Endothelial cell of umbilical vein (primary cell): Measurements from ENCODE around the gene LYPD4. TPM values are rescaled to one million over a fixed set of nuclear protein-coding genes. Genes with fewer than 3 reads are reported as not detected.

Experiments
- BruUV-seq: library from RNA; stranded (reverse); fragments of 400-500 nt; replicated peaks from 2 replicates; lab custom pipeline; 2021; lab: Mats Ljungman, UMichigan
- CTCF ChIA-PET: fragments of 300-600, 350-600 bp; sonication (Branson Sonifier 250); formaldehyde crosslinking; loops from one replicate; lab custom pipeline; 2021; ENCODE audit warnings: antibody characterized with exemption, inconsistent platforms; lab: Charles Lee
- POLR2A ChIA-PET: fragments of 300-600, 350-600 bp; sonication (Branson Sonifier 250); formaldehyde crosslinking; loops from one replicate; lab custom pipeline; 2021; ENCODE audit warnings: antibody characterized with exemption, inconsistent platforms; lab: Charles Lee
- DNase-seq: peaks from one replicate; pipeline ENCODE4 v3.0.0-alpha.2; 2011; ENCODE audit warnings: low read depth, low spot score
- FAIRE-seq: peaks from 2 replicates; lab custom pipeline; 2011; peaks lifted over from hg19 to GRCh38; lab: Jason Lieb, UNC
- H2AFZ ChIP-seq: 2 replicates; pipeline ENCODE4 v1.6.0; 2012; ENCODE audit warnings: low read depth, low read length, control low read depth, inconsistent platforms
- H3K27ac ChIP-seq: 2 replicates; pipeline ENCODE4 v1.5.1; 2011; ENCODE audit warnings: low read depth, mild to moderate bottlenecking, control low read depth, low read length, moderate library complexity; ENCODE audit not compliant: insufficient read depth
- H3K27me3 ChIP-seq, 2 experiments: 2 replicates each; pipeline versions ENCODE4 v1.6.0 to v1.6.1; 2011; ENCODE audit warnings: low read length in 2 of 2, mixed read lengths in 1 of 2; ENCODE audit not compliant: control insufficient read depth in 2 of 2, insufficient read depth in 2 of 2
- H3K36me3 ChIP-seq, 2 experiments: 2 replicates in 1 of 2; 3 replicates in 1 of 2; pipeline ENCODE4 v1.5.1; 2011; ENCODE audit warnings: low read length in 2 of 2, mild to moderate bottlenecking in 1 of 2, moderate library complexity in 1 of 2; ENCODE audit not compliant: control insufficient read depth in 2 of 2, insufficient read depth in 2 of 2; ENCODE audit errors: extremely low read depth in 1 of 2
- H3K4me1 ChIP-seq: 3 replicates; pipeline ENCODE4 v1.5.1; 2011; ENCODE audit warnings: mild to moderate bottlenecking, low read length; ENCODE audit not compliant: control insufficient read depth, insufficient read depth; ENCODE audit errors: extremely low read depth
- H3K4me2 ChIP-seq: 2 replicates; pipeline ENCODE4 v1.6.1; 2011; ENCODE audit warnings: low read length, control low read depth, mixed read lengths; ENCODE audit not compliant: insufficient read depth
- H3K4me3 ChIP-seq, 3 experiments: fragments of 200-600 bp in 1 of 3; sonication (generic), shearing (Covaris generic) in 1 of 3; replicated peaks in 1 of 3; 2 replicates each; pipeline ENCODE4 v1.5.1; 2011 to 2016; ENCODE audit warnings: control low read depth in 3 of 3, low read length in 3 of 3, mild to moderate bottlenecking in 2 of 3, inconsistent platforms in 1 of 3, low read depth in 1 of 3, moderate library complexity in 1 of 3; ENCODE audit not compliant: insufficient read depth in 1 of 3
- H3K79me2 ChIP-seq: 2 replicates; pipeline ENCODE4 v1.6.0; 2012; ENCODE audit warnings: low read length, inconsistent platforms; ENCODE audit not compliant: control insufficient read depth, insufficient read depth
- H3K9ac ChIP-seq: replicated peaks from 2 replicates; pipeline ENCODE3; 2011; ENCODE audit warnings: low read length, control low read depth; ENCODE audit not compliant: insufficient read depth; ENCODE audit errors: extremely low read depth
- H3K9me1 ChIP-seq: replicated peaks from 3 replicates; pipeline ENCODE4 v1.6.0; 2011; ENCODE audit warnings: mild to moderate bottlenecking, low read length; ENCODE audit not compliant: control insufficient read depth, insufficient read depth; ENCODE audit errors: extremely low read depth
- H3K9me3 ChIP-seq: replicated peaks from 2 replicates; pipeline ENCODE4 v1.5.1; 2012; ENCODE audit warnings: low read length, inconsistent platforms; ENCODE audit not compliant: control insufficient read depth, insufficient read depth
- H4K20me1 ChIP-seq: replicated peaks from 2 replicates; pipeline ENCODE3; 2011; ENCODE audit warnings: mild to moderate bottlenecking, low read length; ENCODE audit not compliant: control insufficient read depth, insufficient read depth; ENCODE audit errors: extremely low read depth
- EZH2 ChIP-seq: IDR thresholded peaks from 2 replicates; pipeline ENCODE4 v1.6.1; 2012; ENCODE audit warnings: borderline replicate concordance, low read depth, mild to moderate bottlenecking, moderate library complexity, low read length, inconsistent platforms; ENCODE audit not compliant: severe bottlenecking
- FOS ChIP-seq: IDR thresholded peaks from 2 replicates; pipeline ENCODE4 v1.6.1; 2011; ENCODE audit warnings: mild to moderate bottlenecking, low read length, moderate library complexity, borderline replicate concordance; ENCODE audit not compliant: insufficient read depth
- GATA2 ChIP-seq: IDR thresholded peaks from 2 replicates; pipeline ENCODE4 v1.7.0; 2011; ENCODE audit warnings: low read depth, mild to moderate bottlenecking, moderate library complexity, mixed read lengths, low read length; ENCODE audit not compliant: insufficient read length, insufficient read depth
- MAX ChIP-seq: IDR thresholded peaks from 2 replicates; pipeline ENCODE4 v1.6.1; 2011; ENCODE audit not compliant: insufficient read depth, insufficient read length
- MYC ChIP-seq: IDR thresholded peaks from one replicate; pipeline ENCODE4 v1.6.1; 2011; ENCODE audit warnings: mild to moderate bottlenecking, low read depth, low read length
- POLR2A ChIP-seq: IDR thresholded peaks from 2 replicates; pipeline ENCODE4 v1.6.1; 2012; ENCODE audit warnings: low read depth, mild to moderate bottlenecking, control low read depth, low read length
- POLR2AphosphoS5 ChIP-seq: IDR thresholded peaks from 2 replicates; pipeline ENCODE4 v1.6.1; 2012; ENCODE audit warnings: low read depth, mild to moderate bottlenecking, control low read depth, low read length, moderate library complexity; ENCODE audit not compliant: insufficient read depth
- dilution Hi-C: fragments of 300-500 bp; cut with MboI; formaldehyde crosslinking; loops from one replicate; pipeline ENCODE4 v1.15.0; 2019; ENCODE audit warnings: low sequenced_read_pairs; ENCODE audit not compliant: extremely low pct_ligation_motif_present
- intact Hi-C: fragments of 100-400 bp; cut with micrococcal nuclease; formaldehyde crosslinking; loops from one replicate; pipeline ENCODE4 v1.10.0; 2022
- polyA plus RNA-seq, 4 experiments: library from polyadenylated mRNA; depleted of rRNA in 3 of 4; stranded (reverse) in 3 of 4; unstranded in 1 of 4; fragments of >200 nt; gene quantifications; 2 replicates each; pipeline versions ENCODE4 v1.2.1 to v1.2.3, GENCODE V29; 2011 to 2012; ENCODE audit warnings: missing spikeins in 1 of 4
- total RNA-seq: library from RNA; stranded (reverse); gene quantifications from 2 replicates; pipeline ENCODE4 v1.2.3, GENCODE V29; 2021

The LYPD4 gene
- total and polyA plus RNA-seq, 2 donors (not counting 3 experiments of a cell fraction or from before 2014, with no cell fraction given): not detected

DNA sequence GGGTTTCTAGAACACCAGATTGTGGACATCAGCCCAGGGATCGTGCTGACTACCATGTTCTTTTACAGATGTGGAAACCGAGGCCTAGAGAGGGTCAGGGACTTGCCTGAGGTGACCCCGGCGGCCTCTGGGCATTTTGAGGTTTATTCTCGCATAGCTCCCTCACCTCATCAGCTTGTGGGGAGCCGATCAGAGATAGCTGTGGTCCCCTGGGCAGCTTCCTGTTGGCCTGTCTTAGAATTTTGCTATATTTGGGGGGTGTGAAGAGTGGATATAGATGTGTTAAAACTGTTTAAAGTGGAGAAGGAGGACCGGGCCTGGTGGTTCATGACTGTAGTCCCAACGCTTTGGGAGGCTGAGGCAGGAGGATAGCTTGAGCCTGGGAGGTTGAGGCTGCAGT is 45.4 kb upstream of the LYPD4 start:
- peaks cover 4 to 18% of the 10 kb centered on the region in 2 experiments for H3K36me3 ChIP-seq

DNA sequence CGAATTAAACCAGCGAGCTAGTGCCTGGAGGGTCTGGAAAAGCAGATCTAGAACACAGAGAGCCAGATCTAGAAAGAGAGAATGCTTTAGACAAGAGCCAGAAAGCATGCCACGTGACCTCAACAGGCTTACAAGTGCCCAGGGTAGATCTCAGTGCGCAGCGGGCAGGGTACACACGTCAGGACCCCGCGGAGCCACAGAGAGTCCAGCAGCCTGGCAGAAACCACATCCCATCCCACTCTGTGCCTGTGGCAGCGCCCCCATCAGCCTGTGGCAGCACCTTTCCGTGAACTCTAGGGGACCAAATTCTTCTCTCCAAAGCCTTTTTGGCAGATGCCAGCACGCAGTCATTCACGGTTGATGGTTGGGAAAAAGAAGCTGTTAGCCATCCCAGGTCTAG is 44.4 kb upstream of the LYPD4 start:
- FAIRE-seq (no peak), DNase-seq (no peak)
- intact Hi-C loops: no loop called here
- H3K27me3 ChIP-seq: no peaks in the 10 kb centered on the region
- no peak overlapping the region for H2AFZ ChIP-seq
- dilution Hi-C loops: no loop called here
- H3K9me1 ChIP-seq: no peaks in the 10 kb centered on the region
- no peak overlapping the region for H3K4me2 ChIP-seq
- no peak overlapping the region for H3K27ac ChIP-seq
- ChIA-PET POLR2A (no interaction called here), CTCF (interaction anchor here (1.1 to 1.6 kb wide), 2 partner anchors 10 to 16 kb away, joined by 3 to 5 read pairs; no protein-coding TSS in a partner anchor)
- no TSS peak for BruUV-seq
- no peak overlapping the region for H3K9ac ChIP-seq
- no peak overlapping the region for H3K4me3 ChIP-seq
- no peak for TF ChIP-seq EZH2
- peaks cover 24% of the 10 kb centered on the region for H3K79me2 ChIP-seq
- H3K9me3 ChIP-seq: no peaks in the 10 kb centered on the region
- H4K20me1 ChIP-seq: no peaks in the 10 kb centered on the region
- peaks cover 16% of the 10 kb centered on the region for H3K4me1 ChIP-seq
- peaks cover 4 to 15% of the 10 kb centered on the region in 2 experiments for H3K36me3 ChIP-seq

More for the DNA sequence above, 45.4 kb upstream of the LYPD4 start:
- FAIRE-seq: no peak
- dilution Hi-C loops (no loop called here), intact Hi-C loops (no loop called here)
- Histone ChIP-seq H3K4me1 (peaks cover 11% of the 10 kb centered on the region), H3K79me2 (peaks cover 18% of the 10 kb centered on the region), H4K20me1 (no peaks in the 10 kb centered on the region), H2AFZ (no peak overlapping the region), H3K9ac (no peak overlapping the region), H3K9me3 (no peaks in the 10 kb centered on the region), H3K27ac (no peak overlapping the region), H3K9me1 (no peaks in the 10 kb centered on the region), H3K27me3 (no peaks in the 10 kb centered on the region), H3K4me2 (no peak overlapping the region), H3K4me3 (no peak overlapping the region)
- no TSS peak for BruUV-seq
- TF ChIP-seq MYC (no peak), EZH2 (no peak), POLR2A (no peak), GATA2 (no peak), FOS (no peak), MAX (no peak), POLR2AphosphoS5 (no peak)
- DNase-seq: no peak
- POLR2A ChIA-PET: no interaction called here
- CTCF ChIA-PET: interaction anchor here (1.1 to 1.6 kb wide), 2 partner anchors 9 to 17 kb away, joined by 3 to 5 read pairs; no protein-coding TSS in a partner anchor
